Measurements from ENCODE around the gene GSAP.

Gene GSAP

DNA sequence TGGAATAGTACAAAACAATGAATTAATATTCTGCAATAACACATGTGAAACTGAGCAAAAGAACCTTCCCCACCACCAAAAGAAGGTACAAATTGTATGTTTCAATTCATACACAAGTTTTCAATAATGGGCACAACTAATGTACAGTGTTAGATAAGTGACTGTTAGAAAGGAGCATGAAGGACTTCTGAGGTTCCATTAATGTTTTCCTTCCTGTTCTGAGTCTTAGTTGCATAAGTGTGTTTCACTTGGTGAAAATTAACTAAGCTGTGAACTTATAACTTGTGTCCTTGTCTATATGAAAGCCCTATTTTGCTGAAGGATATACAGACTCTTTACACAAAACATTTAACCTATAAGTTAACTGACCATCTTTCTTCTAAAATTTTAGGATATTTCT is 8.2 kb downstream of the GSAP start:
- no peak overlapping the region for H3K4me3 ChIP-seq (ENCODE audit: low read length)
- TF ChIP-seq ZNF274 (IDR thresholded peaks at IDR 0.05; ENCODE audit: low read depth, low read length) = no peak

DNA sequence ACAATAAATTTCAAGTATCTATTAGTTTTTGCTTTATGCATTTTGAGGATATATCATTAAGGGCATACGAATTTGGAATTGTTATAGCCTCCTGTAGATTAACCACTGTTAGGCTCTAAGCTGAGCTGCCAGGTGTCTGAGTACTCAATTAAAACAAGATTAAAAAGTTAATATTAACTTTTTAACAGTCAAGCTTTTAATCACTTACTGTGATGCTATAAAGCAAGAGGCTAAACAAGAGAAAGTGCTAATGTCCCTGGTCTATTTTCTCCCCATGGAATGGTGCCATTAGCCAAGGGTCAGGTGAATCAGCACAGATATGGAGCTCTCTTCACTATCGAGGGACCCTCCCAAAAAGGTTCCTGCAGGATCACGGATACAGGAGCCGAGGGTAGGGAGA is 9.7 kb downstream of the GSAP start:
- no peak for TF ChIP-seq ZNF274 (IDR thresholded peaks at IDR 0.05; ENCODE audit: low read depth, low read length)

DNA sequence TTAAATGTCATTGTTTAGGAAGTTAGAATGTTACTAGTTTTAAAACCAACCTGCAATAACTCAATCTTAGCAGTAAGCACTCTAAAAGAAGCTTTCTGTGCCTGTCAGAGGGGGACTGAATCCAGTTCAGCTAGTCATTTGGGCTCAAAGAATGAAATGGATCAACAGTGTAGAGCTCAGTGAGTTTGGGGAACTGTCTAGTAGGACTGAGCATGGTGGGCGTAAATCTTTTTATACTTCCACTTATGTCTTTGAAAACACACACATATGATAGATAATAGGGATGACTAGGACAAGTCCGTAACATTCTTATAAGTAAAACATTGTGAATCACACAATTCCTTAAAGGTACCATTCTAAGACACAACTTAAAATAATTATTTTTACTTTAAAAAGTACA is 11.5 kb downstream of the GSAP start:
- TF ChIP-seq ZNF274 (IDR thresholded peaks at IDR 0.05; ENCODE audit: low read depth, low read length) = no peak
- no peak overlapping the region for H3K4me3 ChIP-seq (ENCODE audit: low read length)

More for the DNA sequence above, 9.7 kb downstream of the GSAP start:
- H3K4me3 ChIP-seq (ENCODE audit: low read length) = no peak overlapping the region

DNA sequence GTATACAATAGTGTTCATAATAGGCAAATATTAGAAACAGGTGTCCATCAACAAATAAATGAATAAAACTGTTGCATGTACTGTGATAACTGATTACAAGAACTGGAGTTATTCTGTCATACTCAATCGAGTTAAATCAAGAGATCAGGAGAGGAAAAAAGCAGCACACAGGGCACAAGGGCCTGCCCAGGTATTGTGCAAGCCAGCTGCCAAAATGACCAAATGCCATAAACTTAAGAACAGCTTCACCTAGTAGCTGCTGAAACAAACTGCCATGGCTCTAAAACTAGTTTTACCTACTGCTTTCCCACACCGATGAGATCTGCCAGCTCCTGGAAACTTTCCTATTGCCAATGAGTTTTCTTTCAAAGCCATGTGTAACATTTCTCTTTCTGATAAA is 12.2 kb downstream of the GSAP start:
- TF ChIP-seq ZNF274 (IDR thresholded peaks at IDR 0.05; ENCODE audit: low read depth, low read length) = no peak
- no peak overlapping the region for H3K4me3 ChIP-seq (ENCODE audit: low read length)

DNA sequence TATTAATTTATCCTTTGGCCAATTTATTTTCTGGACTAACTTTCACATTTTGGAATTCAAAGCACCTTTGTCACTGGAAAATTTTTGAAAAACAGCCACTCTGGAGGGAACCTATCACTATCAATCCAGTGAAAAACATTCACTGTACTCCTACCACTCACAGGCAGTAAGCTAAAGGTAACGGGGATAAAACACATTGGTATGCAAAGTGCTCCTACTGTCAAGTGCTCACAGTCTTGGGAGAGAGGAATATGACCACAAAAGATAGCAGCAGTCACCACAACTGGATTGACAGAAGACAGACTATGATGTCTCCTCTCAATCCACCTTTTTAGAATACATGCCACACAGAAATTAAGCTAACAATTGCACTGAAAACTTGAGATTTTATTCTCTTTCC is 13.3 kb downstream of the GSAP start:
- no peak overlapping the region for H3K4me3 ChIP-seq (ENCODE audit: low read length)
- no peak for TF ChIP-seq ZNF274 (IDR thresholded peaks at IDR 0.05; ENCODE audit: low read depth, low read length)

DNA sequence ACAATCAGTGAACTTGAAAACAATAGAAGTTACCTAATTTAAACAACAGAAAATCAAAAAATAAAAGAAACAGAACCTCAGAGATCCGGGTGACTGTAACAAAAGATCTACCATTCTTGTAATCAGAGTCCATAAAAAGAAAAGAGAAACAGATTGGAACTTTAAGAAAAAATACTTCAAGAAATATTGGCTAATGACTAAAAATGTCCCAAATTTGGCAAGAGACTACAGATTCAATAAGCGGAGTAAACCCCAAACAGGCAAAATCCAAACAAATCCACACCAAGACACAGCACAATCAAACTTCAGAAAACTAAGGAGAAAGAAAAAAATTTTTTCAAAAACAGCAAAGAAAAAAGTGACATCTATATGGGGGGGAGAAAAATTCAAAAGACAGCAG is 15.1 kb downstream of the GSAP start:
- no peak overlapping the region for H3K4me3 ChIP-seq (ENCODE audit: low read length)
- no peak for TF ChIP-seq ZNF274 (IDR thresholded peaks at IDR 0.05; ENCODE audit: low read depth, low read length)

DNA sequence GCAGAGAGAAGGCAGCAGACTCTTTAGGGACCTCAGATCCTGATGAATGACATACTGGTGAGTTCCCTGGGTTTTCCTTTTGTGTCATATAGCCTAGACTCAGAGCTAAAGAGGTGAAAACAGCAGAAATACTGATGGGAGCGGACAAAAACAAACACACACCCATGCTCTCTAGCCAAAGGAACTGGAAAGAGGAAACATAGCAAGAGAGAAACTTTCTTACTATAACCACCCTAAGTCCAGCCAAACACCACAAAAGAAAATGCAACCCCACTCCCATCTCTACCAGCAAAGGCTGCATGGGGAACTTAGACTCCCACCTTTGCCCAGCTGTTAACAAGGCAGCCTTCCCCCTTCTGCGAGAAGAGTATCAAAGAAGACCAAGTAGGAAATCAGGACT is 16.3 kb downstream of the GSAP start:
- no peak overlapping the region for H3K4me3 ChIP-seq (ENCODE audit: low read length)
- no peak for TF ChIP-seq ZNF274 (IDR thresholded peaks at IDR 0.05; ENCODE audit: low read depth, low read length)

DNA sequence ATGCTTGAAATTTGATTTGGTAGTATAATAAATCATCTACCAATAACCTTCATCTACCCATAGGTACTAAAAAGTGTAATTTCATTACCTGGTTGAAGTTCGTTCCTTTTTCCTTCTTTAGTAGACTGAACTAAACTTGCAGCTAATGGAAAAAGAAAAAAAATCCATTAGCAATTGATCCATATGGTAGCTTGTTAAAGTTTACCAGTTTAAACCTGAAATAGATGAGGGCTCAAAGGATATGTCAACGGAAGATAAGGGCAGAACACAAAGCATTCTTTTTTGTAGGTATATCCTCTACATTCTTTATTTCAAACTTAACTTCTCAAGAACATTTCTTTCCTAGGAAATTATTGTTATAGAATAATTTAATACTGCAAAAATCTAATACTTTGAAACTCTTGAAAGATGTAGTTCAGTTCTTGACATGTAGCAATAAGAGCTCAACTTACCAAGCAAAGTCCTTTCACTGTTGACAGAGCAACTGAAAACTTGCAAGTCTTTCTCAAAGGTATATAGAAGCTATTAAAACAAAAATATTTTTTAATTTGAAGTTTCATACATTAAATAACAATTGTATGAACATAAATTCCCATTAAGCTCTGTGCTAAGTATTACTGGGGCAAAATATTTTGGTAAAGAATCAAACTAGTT is 19.1 kb downstream of the GSAP start:
- TF ChIP-seq ZNF274 (IDR thresholded peaks at IDR 0.05; ENCODE audit: low read depth, low read length) = no peak
- H3K4me3 ChIP-seq (ENCODE audit: low read length) = no peak overlapping the region

DNA sequence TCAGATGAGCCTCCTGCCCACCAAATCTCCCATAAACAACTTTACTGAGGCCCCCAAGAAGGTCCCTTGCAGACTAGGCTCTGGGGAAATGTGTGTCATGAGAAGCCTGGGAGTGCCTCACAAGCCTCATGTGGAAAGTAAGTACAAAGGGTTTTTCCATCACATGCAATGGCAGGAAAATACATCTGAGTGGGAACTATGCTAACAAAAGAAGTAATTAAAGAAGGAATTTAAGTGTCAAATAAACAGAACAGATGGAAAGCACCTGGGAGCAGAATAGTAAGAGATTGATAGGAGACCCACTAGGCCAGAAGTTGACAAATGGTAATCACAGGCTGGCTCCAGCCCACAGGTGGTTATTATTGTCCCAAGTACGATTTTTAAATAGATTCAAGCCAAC is 20.5 kb downstream of the GSAP start:
- no peak for TF ChIP-seq ZNF274 (IDR thresholded peaks at IDR 0.05; ENCODE audit: low read depth, low read length)
- no peak overlapping the region for H3K4me3 ChIP-seq (ENCODE audit: low read length)

DNA sequence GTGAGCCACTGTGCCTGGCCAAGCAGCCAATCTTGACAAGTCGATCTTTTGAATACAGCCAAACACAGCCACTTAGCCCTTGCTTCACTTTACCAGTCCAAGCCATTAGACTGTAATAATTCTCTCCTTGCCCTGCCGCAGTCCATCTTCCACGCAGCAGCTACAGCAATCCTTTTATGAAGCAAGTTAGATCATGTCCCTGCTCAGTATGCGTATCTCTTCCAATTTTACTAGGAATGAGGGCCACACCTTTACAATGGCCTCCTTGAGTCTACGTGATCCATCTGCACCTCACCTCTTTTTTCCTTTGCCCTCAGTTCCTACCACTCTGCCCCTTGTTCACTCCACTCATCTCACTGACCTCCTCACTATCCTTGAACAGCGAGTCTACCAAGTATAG is 22.2 kb downstream of the GSAP start:
- H3K4me3 ChIP-seq (ENCODE audit: low read length) = no peak overlapping the region

DNA sequence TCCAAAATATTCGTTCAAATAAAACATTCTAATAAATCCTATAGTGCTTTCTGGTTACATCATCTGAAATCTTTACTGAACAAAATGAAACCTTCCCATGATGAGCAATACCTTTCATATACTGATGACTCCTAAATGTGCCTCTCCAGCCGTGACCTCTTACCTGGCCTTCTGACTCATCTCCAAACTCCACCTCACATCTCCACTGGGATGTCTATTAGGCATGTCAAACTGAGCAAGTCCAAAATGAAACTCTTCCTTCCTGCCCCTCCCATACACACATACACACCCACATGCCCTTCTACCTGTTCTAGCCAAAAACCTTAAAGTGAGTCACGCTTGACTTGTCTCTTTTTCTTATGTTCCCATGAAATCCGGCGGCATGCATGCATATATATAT is 22.9 kb downstream of the GSAP start:
- no peak for TF ChIP-seq ZNF274 (IDR thresholded peaks at IDR 0.05; ENCODE audit: low read depth, low read length)
- no peak overlapping the region for H3K4me3 ChIP-seq (ENCODE audit: low read length)

More for the DNA sequence above, 22.2 kb downstream of the GSAP start:
- no peak for TF ChIP-seq ZNF274 (IDR thresholded peaks at IDR 0.05; ENCODE audit: low read depth, low read length)

DNA sequence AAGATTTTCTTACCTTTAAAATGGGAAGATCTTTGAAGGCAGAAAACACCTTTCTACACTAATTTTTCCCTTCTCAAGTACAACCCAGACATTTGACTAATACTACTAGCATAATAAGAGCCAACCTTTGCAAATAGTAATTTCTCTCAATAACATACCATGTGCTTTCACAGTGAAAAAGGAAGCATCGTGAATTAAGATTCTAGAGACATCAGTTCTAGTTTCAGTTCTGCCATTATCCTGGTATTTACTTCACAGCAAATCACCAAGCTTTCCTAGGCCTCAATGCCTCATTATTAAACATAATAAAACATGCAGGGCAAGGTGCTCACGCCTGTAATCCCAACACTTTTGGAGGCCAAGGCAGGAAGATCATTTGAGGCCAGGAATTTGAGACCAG is 24.9 kb downstream of the GSAP start:
- no peak overlapping the region for H3K4me3 ChIP-seq (ENCODE audit: low read length)

DNA sequence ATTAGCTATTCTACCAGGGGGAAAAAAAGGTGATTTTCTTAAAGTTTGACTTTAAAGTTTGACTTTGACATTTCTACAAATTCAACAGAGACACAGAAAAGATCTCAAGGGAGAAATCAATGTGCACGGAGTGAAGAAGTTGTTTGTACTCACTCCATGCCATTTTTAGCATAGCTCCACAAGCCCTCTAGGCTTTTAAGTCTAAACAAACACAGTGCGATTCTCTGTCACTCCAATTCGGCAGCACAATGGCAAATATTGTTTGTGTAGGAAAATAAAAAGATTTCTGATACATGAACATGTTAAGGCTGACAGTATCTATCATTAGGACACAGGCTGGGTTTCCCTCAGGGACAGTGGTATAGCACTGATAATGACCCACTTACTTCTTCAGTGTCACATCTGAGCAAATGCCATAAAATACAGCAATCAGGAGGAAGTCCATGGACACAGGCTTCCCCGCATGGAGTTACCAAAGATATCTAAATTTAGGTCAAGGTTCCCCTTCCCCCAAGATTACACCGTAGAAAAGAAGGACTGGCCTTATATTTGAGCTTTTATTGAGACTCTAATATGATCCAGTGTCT is 28.0 kb downstream of the GSAP start:
- no peak overlapping the region for H3K4me3 ChIP-seq (ENCODE audit: low read length)
- no peak for TF ChIP-seq ZNF274 (IDR thresholded peaks at IDR 0.05; ENCODE audit: low read depth, low read length)

More for the DNA sequence above, 24.9 kb downstream of the GSAP start:
- TF ChIP-seq ZNF274 (IDR thresholded peaks at IDR 0.05; ENCODE audit: low read depth, low read length) = no peak

DNA sequence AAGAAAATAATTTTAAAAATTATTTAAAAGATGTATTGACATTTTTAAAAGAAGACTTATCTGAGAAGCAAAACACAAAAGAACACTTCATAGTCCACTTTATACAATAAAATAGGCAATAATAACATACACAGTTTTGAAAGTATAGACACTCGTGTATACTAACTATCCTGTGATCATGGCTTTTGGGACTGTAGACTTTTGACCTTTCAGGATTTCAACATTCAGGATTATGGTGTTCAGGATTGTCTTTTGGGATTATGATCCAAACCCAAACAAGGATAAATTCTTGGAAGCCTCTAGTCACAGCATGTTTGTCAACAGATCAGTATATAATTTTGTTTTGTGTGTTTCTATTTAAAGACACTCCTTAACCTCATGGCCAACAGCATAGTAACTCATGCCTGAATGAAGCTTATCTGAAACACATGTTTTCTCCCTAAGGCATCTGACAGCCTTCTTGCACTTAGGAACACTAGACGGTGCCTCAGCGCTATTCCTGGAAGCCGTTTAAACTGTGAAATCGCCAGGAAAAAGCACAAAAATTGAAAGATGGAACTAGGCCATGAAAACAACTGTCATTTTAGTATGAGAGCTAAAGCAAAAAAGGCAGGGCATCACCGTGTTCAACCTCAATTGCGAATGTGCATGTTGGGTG is 29.9 kb downstream of the GSAP start:
- no peak for TF ChIP-seq ZNF274 (IDR thresholded peaks at IDR 0.05; ENCODE audit: low read depth, low read length)
- H3K4me3 ChIP-seq (ENCODE audit: low read length) = no peak overlapping the region

DNA sequence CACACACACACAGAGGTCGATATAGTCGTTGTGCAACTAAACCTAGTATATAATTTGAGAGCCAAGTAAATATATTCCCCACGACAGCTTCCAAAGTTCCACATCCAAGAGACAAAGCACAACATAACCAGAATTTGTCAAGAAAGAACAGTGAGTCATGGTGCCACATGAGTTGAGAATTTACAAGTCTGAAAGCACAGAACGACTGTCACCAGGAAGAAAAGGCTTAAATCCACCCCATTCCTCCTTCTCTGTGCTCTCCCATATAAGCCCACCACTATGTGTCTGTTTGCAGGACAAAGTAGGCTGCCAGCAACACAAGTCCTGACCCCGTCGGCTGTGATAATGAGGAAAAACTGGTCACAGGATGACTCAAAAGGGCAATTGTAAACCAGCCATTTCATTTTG is 32.8 kb downstream of the GSAP start:
- H3K4me3 ChIP-seq (ENCODE audit: low read length) = no peak overlapping the region
- TF ChIP-seq ZNF274 (IDR thresholded peaks at IDR 0.05; ENCODE audit: low read depth, low read length) = no peak

Measured in GM08714 (cell line).